ENCODE data around the gene NCAPH2.
"Not testable (repeated sequence)": the region's sequence is repeated elsewhere in the genome, so short reads cannot be mapped to it uniquely, and the experiment has no call there.

NCAPH2 gene

GRCh38 chr22:50532824-50533796 is 25.1 kb downstream of the NCAPH2 start:
- no peak for TF ChIP-seq OSR1 (CRISPR knock-in tag; IDR thresholded peaks at IDR 0.05)
- TF ChIP-seq ARNTL (CRISPR knock-in tag; IDR thresholded peaks at IDR 0.05; ENCODE audit: borderline replicate concordance, low read depth), result no peak
- TF ChIP-seq PATZ1 (CRISPR knock-in tag; IDR thresholded peaks at IDR 0.05; ENCODE audit: borderline replicate concordance), result no peak
- TF ChIP-seq TOX (CRISPR knock-in tag; IDR thresholded peaks at IDR 0.05; ENCODE audit: borderline replicate concordance), result no peak
- no peak for TF ChIP-seq ZNF8 (CRISPR knock-in tag; IDR thresholded peaks at IDR 0.05)
- TF ChIP-seq SNAI2 (CRISPR knock-in tag; IDR thresholded peaks at IDR 0.05), result no peak
- no peak for TF ChIP-seq TCF4 (CRISPR knock-in tag; IDR thresholded peaks at IDR 0.05; ENCODE audit: borderline replicate concordance)
- TF ChIP-seq ZNF70 (CRISPR knock-in tag; IDR thresholded peaks at IDR 0.05), result no peak
- TF ChIP-seq ISL1 (CRISPR knock-in tag; IDR thresholded peaks at IDR 0.05), result no peak
- TF ChIP-seq ESRRG (CRISPR knock-in tag; IDR thresholded peaks at IDR 0.05), result no peak
- TF ChIP-seq ZC3H10 (CRISPR knock-in tag; IDR thresholded peaks at IDR 0.05), result no peak
- TF ChIP-seq POU6F1 (CRISPR knock-in tag; IDR thresholded peaks at IDR 0.05; ENCODE audit: borderline replicate concordance, low read depth), result no peak
- TF ChIP-seq ZNF565 (CRISPR knock-in tag; conservative IDR thresholded peaks at IDR 0.05; ENCODE audit: low read depth), result no peak
- no peak for TF ChIP-seq CSDC2 (CRISPR knock-in tag; IDR thresholded peaks at IDR 0.05)
- ATAC-seq, result no peak

GRCh38 chr22:50533856-50534711 is 26.1 kb downstream of the NCAPH2 start:
- ATAC-seq, result not testable (repeated sequence)

- no peak for ATAC-seq
- no peak for TF ChIP-seq ZNF565 (CRISPR knock-in tag; conservative IDR thresholded peaks at IDR 0.05; ENCODE audit: low read depth)
- TF ChIP-seq TOX (CRISPR knock-in tag; IDR thresholded peaks at IDR 0.05; ENCODE audit: borderline replicate concordance), result no peak
- TF ChIP-seq ZNF8 (CRISPR knock-in tag; IDR thresholded peaks at IDR 0.05), result no peak
- no peak for TF ChIP-seq TSHZ2 (CRISPR knock-in tag; IDR thresholded peaks at IDR 0.05)
- TF ChIP-seq CSDC2 (CRISPR knock-in tag; IDR thresholded peaks at IDR 0.05), result no peak
- TF ChIP-seq ARNTL (CRISPR knock-in tag; IDR thresholded peaks at IDR 0.05; ENCODE audit: borderline replicate concordance, low read depth), result no peak
- TF ChIP-seq ESRRG (CRISPR knock-in tag; IDR thresholded peaks at IDR 0.05), result no peak
- no peak for TF ChIP-seq ISL1 (CRISPR knock-in tag; IDR thresholded peaks at IDR 0.05)
Measured at GRCh38 chr22:50535113-50535512, 27.1 kb downstream of the NCAPH2 start.

GRCh38 chr22:50536226-50536625 is 28.2 kb downstream of the NCAPH2 start:
- no peak for ATAC-seq
- no peak for TF ChIP-seq ZFP3 (CRISPR knock-in tag; IDR thresholded peaks at IDR 0.05)
- TF ChIP-seq ZNF8 (CRISPR knock-in tag; IDR thresholded peaks at IDR 0.05), result no peak
- TF ChIP-seq TCF4 (CRISPR knock-in tag; IDR thresholded peaks at IDR 0.05; ENCODE audit: borderline replicate concordance), result no peak

- ATAC-seq, result no peak
- no peak for TF ChIP-seq TCF4 (CRISPR knock-in tag; IDR thresholded peaks at IDR 0.05; ENCODE audit: borderline replicate concordance)
- no peak for TF ChIP-seq OSR1 (CRISPR knock-in tag; IDR thresholded peaks at IDR 0.05)
Measured at GRCh38 chr22:50537765-50538164, 29.7 kb downstream of the NCAPH2 start.

All from SK-N-SH treated with all-trans-retinoic acid at 6 μM for 48 hours (cell line).